Esophagus (tissue), 2 donors: Measurements from ENCODE around the gene ATR. TPM values are rescaled to one million over a fixed set of nuclear protein-coding genes. Genes with fewer than 3 reads are reported as not detected.

ENCODE experiments used
- H3K27ac ChIP-seq, 2 donors: one replicate each; pipeline ENCODE4 v1.5.1; 2013; ENCODE audit warnings: low read depth in 2 of 2, mild to moderate bottlenecking in 2 of 2, inconsistent platforms in 1 of 2, low read length in 1 of 2, moderate library complexity in 1 of 2
- H3K27me3 ChIP-seq, 2 donors: one replicate each; pipeline ENCODE4 v1.6.1; 2013; ENCODE audit warnings: low read length in 2 of 2, control low read depth in 1 of 2, mild to moderate bottlenecking in 1 of 2; ENCODE audit not compliant: insufficient read depth in 2 of 2, control insufficient read depth in 1 of 2
- H3K36me3 ChIP-seq, 2 donors: one replicate each; pipeline ENCODE4 v1.6.1; 2013; ENCODE audit warnings: low read length in 1 of 2; ENCODE audit not compliant: control insufficient read depth in 2 of 2, insufficient read depth in 2 of 2
- H3K4me1 ChIP-seq, 2 donors: one replicate each; pipeline ENCODE4 v1.6.1; 2013; ENCODE audit warnings: low read length in 1 of 2; ENCODE audit not compliant: control insufficient read depth in 2 of 2, insufficient read depth in 2 of 2
- H3K4me3 ChIP-seq, 2 donors: one replicate each; pipeline ENCODE4 v1.5.1; 2013; ENCODE audit warnings: low read length in 2 of 2, mild to moderate bottlenecking in 2 of 2, low read depth in 1 of 2, moderate library complexity in 1 of 2
- H3K9me3 ChIP-seq, 2 donors: one replicate each; pipeline ENCODE4 v1.6.1; 2013; ENCODE audit warnings: mild to moderate bottlenecking in 2 of 2, low read depth in 1 of 2, low read length in 1 of 2, moderate library complexity in 1 of 2; ENCODE audit not compliant: control insufficient read depth in 2 of 2, insufficient read depth in 1 of 2
- WGBS, 2 donors: extraction: QIAGEN DNeasy Blood & Tissue Kit; methylation state at CpG; one replicate each; pipeline ENCODE4 v1.1.7; 2013; 5-methylcytosine and 5-hydroxymethylcytosine counted together
- polyA plus RNA-seq, 2 donors: library from polyadenylated mRNA; stranded (reverse); fragments of 200-250 nt; gene quantifications; one replicate each; pipeline ENCODE4 v1.2.3, GENCODE V29; 2013
- donor health status: healthy with polysubstance abuse.
- donor health status: Bipolar disorder and iron deficiency.

Gene ATR
- 10 to 100 TPM in 1 of 2 donors, 1 to 10 TPM in 1; 6.3 to 14.5 TPM for polyA plus RNA-seq

DNA sequence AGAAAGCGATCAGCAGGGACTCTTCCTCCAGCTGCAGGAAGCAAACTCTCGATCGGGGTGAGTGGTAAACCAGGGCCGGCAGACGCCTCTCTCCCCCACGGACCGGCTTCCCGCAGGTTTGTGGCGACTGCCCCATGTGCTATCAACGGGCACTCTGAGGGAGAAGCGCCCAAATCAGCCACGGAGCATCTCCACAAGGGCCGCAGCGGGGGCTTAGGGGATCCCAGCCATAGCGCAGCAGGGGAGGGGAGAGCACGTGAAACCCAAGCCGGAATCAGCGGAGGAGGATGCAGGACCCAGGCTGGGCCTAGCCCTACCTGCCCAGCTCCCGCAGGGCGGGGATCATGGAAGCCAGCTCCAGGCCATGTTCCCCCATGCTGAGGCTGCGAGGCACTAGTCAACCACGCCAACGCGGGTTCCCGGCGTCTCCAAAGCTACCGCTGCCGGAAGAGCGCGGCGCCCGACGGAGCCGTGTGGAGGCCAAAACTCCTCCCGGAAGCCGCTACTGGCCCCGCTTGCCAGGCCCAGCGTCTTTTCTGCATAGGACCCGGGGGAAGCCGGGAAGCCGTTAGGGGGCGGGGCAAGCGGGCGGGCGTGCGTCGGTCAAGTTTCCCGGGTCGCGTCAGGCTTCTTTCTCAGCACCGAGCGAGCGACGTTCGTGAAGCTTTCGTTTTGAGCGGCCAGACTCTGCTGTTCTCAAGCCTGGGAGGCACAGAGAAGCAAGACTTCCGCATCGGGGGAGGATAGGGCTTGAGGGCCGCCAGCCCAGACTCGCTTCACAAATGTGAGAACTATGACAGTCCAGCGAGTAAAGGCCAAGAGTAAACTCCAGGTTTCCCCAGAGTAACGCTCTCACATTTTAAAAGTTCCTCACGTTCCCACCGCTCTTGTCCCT is at the start of gene ATR:
Gene ATR, minus strand, starts transcription at position 405 of the 895 bp plus-strand sequence. Its CDS starts 29 bp downstream, at position 376.
- WGBS, 2 donors = 0 to 1% methylated on average over 61 to 65 of the region's 65 CpGs
- H3K27me3 ChIP-seq = no peaks in the 10 kb centered on the region
- no peaks in the 10 kb centered on the region for H3K9me3 ChIP-seq
- H3K4me3 ChIP-seq = peak within 1 kb of the TSS; percentile 77 to 85
- no peaks in the 10 kb centered on the region for H3K36me3 ChIP-seq
- peak within 1 kb of the TSS; percentile 93 to 98 for H3K27ac ChIP-seq
- peaks cover 0 to 3% of the 10 kb centered on the region in 2 donors for H3K4me1 ChIP-seq

DNA sequence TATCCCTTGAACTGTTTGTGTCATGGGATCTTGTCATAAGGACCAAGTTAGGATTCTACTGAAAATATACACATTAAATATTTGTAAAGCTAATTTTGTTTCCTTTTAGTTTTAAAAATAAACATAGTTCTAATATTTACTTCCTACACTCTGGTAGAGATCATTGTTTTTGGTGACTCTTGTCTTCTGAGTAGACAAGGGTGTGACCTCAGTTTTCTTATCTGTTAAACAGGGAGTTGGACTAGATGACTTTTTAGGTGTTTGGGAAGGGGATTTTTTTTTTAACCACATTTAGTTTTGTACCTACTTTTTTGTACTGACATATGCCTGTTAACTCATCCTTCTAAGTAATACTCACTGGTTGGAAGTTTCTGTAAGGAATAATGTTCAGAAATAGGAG is 48.4 kb upstream of the ATR start:
- no peak overlapping the region for H3K4me3 ChIP-seq
- no peaks in the 10 kb centered on the region for H3K36me3 ChIP-seq
- no peaks in the 10 kb centered on the region for H3K9me3 ChIP-seq
- H3K27ac ChIP-seq = no peak overlapping the region
- H3K4me1 ChIP-seq = no peaks in the 10 kb centered on the region
- no peaks in the 10 kb centered on the region for H3K27me3 ChIP-seq

DNA sequence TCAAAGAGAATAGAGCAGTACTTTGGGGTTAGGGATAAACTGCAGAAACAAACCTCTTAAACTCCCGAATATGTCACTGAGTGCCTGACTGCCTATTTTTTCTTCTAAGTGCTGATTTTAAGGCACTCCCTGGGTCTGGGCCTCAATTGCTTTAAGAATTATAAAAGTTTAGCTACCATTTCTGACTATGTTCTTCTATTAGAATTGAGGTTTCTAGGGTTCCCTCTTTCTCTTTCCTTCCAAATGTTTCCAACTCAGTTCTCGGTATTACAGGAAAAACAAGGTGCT is 46.6 kb upstream of the ATR start:
- no peaks in the 10 kb centered on the region for H3K4me1 ChIP-seq
- WGBS, 2 donors = 92 to 99% methylated on average over 2 of the region's 2 CpGs

DNA sequence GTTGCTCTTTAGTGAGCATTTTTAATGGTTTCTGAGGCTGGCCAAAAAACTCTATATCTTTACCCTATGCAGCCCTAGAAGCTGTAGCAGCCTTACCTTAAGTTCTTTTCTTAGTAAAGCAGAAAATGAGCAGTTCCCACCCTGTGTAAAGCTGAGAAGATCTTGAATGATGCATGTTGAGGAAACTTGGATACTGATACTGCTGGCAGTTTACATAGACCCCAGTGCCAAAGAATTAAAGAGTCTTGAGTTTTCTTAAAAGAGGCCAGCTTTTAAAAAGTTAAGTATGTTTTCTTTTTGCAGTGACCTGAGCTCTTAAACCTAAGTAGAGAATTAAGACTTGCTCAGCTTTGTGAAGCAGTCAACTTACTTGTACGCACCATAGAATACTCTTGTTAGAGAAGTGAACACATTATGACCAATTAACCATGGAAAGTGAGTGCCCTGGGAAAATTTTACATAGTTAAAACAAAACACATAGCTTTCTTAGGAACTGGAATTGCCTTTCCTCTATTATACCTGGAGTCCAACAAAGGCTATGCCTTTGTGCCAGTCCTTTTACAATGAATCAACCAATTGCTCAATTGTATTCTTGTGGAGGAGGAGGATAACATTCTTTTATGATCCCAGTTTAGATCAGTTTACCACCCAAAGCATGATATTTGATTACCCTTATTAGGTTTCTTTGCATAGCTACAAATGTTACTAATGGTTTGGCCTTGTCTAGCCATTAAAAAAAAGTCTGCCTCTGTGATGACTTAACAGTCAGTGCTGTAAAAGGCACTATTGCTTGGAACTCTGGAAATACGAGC is 46.0 kb upstream of the ATR start:
- H3K4me3 ChIP-seq = no peak overlapping the region
- 88 to 93% methylated on average over 2 of the region's 2 CpGs for WGBS, 2 donors

More for the DNA sequence above, 46.6 kb upstream of the ATR start:
- H3K36me3 ChIP-seq = no peaks in the 10 kb centered on the region
- H3K9me3 ChIP-seq = no peaks in the 10 kb centered on the region
- H3K27ac ChIP-seq = no peak overlapping the region
- no peak overlapping the region for H3K4me3 ChIP-seq
- H3K27me3 ChIP-seq = no peaks in the 10 kb centered on the region

DNA sequence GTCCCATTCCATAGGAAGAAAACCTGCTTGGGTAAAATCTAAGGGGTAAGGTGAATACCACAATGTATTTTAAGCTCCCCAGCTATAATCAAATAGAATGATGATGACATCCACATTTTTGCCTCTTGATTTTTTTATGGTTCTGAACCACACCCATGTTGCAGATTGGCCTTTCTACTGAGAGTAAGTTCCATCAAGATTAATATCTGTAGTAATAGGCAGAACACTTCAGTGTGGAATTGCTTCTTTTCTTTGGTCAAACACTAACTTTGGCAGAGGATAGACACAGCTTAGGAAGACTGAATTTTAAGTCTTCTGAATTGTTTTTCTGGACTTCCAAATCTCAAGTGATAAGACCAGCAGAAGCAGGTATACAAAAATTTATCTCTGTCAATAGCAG is 44.7 kb upstream of the ATR start:
- H3K4me3 ChIP-seq = no peak overlapping the region
- H3K36me3 ChIP-seq = no peaks in the 10 kb centered on the region
- no peak overlapping the region for H3K27ac ChIP-seq
- H3K4me1 ChIP-seq = no peaks in the 10 kb centered on the region
- H3K9me3 ChIP-seq = no peaks in the 10 kb centered on the region
- no peaks in the 10 kb centered on the region for H3K27me3 ChIP-seq

More for the DNA sequence above, 46.0 kb upstream of the ATR start:
- no peaks in the 10 kb centered on the region for H3K9me3 ChIP-seq
- no peaks in the 10 kb centered on the region for H3K27me3 ChIP-seq
- H3K4me1 ChIP-seq = no peaks in the 10 kb centered on the region
- no peaks in the 10 kb centered on the region for H3K36me3 ChIP-seq
- H3K27ac ChIP-seq = no peak overlapping the region

DNA sequence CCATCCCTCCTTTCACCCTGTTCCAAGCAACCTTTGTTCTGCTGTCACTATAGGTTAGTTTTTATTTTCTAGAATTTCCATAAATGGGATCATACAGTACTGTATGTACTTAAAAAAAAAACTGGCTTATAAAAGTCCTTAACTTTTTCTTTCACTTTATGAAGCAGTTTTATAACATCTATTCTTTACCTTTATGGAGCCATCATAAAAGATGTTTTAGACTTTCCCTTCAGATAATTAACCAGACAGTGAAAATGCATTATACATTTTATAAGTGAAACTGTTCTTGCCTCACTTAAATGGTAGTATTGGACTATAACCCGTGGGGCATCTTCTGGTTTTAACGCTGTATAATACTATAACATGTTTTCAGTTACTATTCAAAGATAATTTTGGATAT is 43.9 kb upstream of the ATR start:
- 79 to 90% methylated on average over 2 of the region's 2 CpGs for WGBS, 2 donors

DNA sequence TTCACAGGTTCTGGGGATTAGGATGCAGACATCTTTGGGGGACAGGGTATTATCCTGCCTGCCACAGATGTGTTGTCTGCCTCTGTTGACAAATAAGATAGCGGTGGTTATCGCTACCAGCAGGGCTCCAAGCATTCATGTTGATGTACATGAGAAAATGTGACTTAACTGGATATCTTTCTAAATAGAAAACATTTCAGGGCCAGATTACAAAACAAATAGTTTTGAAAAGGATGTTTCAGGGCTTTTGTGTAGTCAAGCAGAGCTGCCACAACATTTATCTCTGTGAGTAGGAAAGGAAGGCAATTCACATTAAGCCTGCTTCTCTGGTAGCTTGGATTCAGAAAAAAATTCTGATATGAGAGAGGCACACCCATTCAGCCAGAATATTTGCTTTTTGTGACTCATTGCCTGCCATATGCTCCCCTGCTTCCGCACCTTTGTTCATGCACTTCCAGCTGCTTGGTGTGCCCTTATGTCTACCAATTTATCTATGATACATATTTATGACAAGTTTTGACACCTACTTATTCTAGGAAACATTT is 40.5 kb upstream of the ATR start:
- H3K4me1 ChIP-seq = no peaks in the 10 kb centered on the region
- H3K9me3 ChIP-seq = no peaks in the 10 kb centered on the region
- no peak overlapping the region for H3K27ac ChIP-seq
- H3K4me3 ChIP-seq = no peak overlapping the region
- no peaks in the 10 kb centered on the region for H3K36me3 ChIP-seq
- 72 to 81% methylated on average over 3 of the region's 3 CpGs for WGBS, 2 donors
- no peaks in the 10 kb centered on the region for H3K27me3 ChIP-seq

More for the DNA sequence above, 43.9 kb upstream of the ATR start:
- Histone ChIP-seq H3K36me3 (no peaks in the 10 kb centered on the region), H3K27ac (no peak overlapping the region), H3K4me3 (no peak overlapping the region), H3K27me3 (no peaks in the 10 kb centered on the region), H3K9me3 (no peaks in the 10 kb centered on the region), H3K4me1 (no peaks in the 10 kb centered on the region)

DNA sequence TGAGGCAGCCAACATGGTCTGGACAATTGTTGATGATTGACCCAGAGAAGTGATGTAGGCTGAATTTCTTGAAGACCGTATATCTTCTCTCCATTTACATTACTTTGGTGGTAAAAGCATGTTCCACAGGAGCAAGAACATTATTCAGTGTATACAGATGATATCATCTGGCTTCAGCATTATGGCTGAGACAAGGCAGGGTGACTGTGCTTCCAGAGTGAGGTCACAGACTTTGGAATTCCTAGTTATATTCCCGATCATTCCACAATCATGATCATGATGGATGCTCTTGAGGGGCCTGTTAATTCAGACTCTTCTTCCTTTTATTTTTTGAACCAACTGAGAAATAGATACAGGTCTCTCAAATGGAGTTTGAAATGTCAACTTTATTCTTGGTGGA is 36.6 kb upstream of the ATR start:
- Histone ChIP-seq H3K36me3 (no peaks in the 10 kb centered on the region), H3K4me3 (no peak overlapping the region), H3K9me3 (no peaks in the 10 kb centered on the region), H3K27ac (no peak overlapping the region), H3K4me1 (no peaks in the 10 kb centered on the region), H3K27me3 (no peaks in the 10 kb centered on the region)
- WGBS, 2 donors = 87 to 90% methylated on average over 2 of the region's 2 CpGs

DNA sequence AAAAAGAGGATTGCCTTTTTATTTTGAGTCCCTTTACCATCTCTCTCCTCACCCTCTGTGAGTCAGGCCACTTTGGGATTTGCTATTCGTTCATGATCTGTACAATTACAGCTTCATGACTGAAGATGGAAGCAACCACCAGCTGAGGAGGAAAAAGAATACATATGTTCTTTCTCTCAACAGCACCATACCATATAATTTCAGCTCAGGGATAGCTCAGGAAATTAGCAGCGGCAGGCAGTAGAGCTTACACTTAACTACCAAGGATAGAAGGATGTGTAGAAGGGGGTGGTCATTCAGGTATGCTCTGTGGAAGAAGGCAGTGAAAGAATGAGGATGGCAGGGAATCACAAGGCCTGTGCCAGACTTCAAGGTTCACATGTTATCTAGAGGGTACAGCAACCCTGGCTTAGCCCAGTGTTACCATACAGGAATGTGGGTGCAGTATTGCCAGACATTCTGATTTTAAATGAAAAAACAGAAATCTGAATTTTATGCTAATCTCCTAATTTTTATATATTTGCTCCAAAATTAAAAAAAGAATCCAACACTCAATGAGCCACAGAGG is 35.6 kb upstream of the ATR start:
- 83 to 91% methylated on average over 2 of the region's 2 CpGs for WGBS, 2 donors
- Histone ChIP-seq H3K4me3 (no peak overlapping the region), H3K36me3 (no peaks in the 10 kb centered on the region), H3K4me1 (no peaks in the 10 kb centered on the region), H3K27me3 (no peaks in the 10 kb centered on the region), H3K9me3 (no peaks in the 10 kb centered on the region), H3K27ac (no peak overlapping the region)
